ENCODE data around the gene SIX2. TPM values are rescaled to one million over a fixed set of nuclear protein-coding genes. Genes with fewer than 3 reads are reported as not detected.

SIX2 gene
- polyA plus RNA-seq, 1 experiment: 0.36 TPM

DNA sequence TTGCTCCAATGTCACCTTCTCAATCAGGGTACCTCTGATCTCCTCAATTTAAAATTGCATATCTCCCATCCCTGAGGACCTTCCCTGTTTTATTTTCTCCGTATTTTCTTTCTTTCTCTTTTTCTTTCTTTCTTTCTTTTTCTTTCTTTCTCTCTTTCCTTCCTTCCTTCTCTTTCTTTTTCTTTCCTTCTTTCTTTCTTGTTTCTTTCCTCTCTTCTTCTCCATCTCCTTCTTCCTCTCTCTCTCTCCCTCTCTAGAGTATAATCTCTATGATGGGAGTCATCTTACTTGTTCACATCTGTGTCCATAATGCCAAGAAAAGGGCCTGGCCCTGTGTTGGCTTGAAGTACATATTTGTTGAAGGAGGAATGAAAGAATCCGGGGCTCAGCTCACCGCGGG lies 21.3 kb upstream of the SIX2 start:
- Histone ChIP-seq H3K4me3 (ENCODE audit: low read depth, low read length) (no peak overlapping the region), H3K36me3 (ENCODE audit: control insufficient read depth, insufficient read depth, low read length) (no peaks in the 10 kb centered on the region), H3K27me3 (ENCODE audit: control insufficient read depth, insufficient read depth, low read length) (peaks cover 9% of the 10 kb centered on the region)
- no peak for DNase-seq (ENCODE audit: low read depth)
- TF ChIP-seq, protein P1, sequence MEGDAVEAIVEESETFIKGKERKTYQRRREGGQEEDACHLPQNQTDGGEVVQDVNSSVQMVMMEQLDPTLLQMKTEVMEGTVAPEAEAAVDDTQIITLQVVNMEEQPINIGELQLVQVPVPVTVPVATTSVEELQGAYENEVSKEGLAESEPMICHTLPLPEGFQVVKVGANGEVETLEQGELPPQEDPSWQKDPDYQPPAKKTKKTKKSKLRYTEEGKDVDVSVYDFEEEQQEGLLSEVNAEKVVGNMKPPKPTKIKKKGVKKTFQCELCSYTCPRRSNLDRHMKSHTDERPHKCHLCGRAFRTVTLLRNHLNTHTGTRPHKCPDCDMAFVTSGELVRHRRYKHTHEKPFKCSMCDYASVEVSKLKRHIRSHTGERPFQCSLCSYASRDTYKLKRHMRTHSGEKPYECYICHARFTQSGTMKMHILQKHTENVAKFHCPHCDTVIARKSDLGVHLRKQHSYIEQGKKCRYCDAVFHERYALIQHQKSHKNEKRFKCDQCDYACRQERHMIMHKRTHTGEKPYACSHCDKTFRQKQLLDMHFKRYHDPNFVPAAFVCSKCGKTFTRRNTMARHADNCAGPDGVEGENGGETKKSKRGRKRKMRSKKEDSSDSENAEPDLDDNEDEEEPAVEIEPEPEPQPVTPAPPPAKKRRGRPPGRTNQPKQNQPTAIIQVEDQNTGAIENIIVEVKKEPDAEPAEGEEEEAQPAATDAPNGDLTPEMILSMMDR (IDR thresholded peaks at IDR 0.05; ENCODE audit: insufficient read depth, low read depth, low read length): no peak
- CTCF ChIA-PET: no interaction called here
- POLR2A ChIA-PET: no interaction called here

DNA sequence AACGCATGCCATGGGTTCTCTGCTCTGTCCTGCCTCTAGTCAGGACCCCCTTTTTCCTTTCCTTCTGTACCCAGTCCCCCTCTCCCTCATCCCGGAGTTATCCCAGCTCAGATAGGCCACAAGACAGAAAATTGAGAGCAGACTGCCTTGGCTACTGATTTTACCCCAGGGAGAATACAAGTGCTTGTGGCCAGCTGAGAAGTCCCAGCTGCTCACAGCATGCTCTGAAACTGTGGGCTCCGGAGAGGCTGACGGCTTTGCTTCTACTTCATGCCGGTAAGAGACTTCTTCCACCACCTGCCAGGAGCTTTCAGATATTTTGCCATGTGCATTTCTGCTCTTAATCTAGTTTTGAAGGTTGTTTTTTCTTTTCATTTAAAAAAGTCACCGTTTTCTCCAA lies 20.0 kb upstream of the SIX2 start:
- H3K4me3 ChIP-seq (ENCODE audit: low read depth, low read length): no peak overlapping the region
- peaks cover 9% of the 10 kb centered on the region for H3K27me3 ChIP-seq (ENCODE audit: control insufficient read depth, insufficient read depth, low read length)
- TF ChIP-seq, protein P1 (IDR thresholded peaks at IDR 0.05; ENCODE audit: insufficient read depth, low read depth, low read length): no peak
- ChIA-PET POLR2A (no interaction called here), CTCF (interaction anchor here (0.8 to 1.7 kb wide), 6 partner anchors 10 to 466 kb away, joined by 3 to 5 read pairs (median 4); partner anchors contain the start of gene SIX2)
- no peaks in the 10 kb centered on the region for H3K36me3 ChIP-seq (ENCODE audit: control insufficient read depth, insufficient read depth, low read length)
- DNase-seq (ENCODE audit: low read depth): no peak

DNA sequence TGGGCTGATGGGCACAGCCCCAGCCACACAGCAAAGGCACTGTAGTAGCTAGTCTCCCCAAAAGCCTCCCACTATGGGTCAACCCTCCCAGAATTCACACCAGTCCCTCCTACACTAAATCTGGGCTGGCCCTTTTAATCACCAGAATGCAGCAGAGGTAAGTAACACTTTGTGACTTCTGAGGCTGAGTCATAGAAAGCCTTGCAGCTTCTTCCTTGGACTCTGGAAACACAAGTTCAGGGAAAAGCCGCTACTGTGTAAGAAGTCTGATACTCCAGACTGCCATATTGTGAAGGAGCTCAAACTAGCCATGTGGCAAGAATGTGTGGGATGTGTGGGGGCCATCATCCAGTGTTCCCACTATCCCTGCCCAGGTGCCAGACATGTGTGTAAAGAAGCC lies 19.0 kb upstream of the SIX2 start:
- TF ChIP-seq, protein P1 (IDR thresholded peaks at IDR 0.05; ENCODE audit: insufficient read depth, low read depth, low read length): no peak
- DNase-seq (ENCODE audit: low read depth): no peak
- Histone ChIP-seq H3K4me3 (ENCODE audit: low read depth, low read length) (no peak overlapping the region), H3K27me3 (ENCODE audit: control insufficient read depth, insufficient read depth, low read length) (peaks cover 8% of the 10 kb centered on the region), H3K36me3 (ENCODE audit: control insufficient read depth, insufficient read depth, low read length) (no peaks in the 10 kb centered on the region)
- ChIA-PET POLR2A (no interaction called here), CTCF (interaction anchor here (0.6 to 1.7 kb wide), 8 partner anchors 9 to 467 kb away, joined by 3 to 5 read pairs (median 4); partner anchors contain the start of gene SIX2)

DNA sequence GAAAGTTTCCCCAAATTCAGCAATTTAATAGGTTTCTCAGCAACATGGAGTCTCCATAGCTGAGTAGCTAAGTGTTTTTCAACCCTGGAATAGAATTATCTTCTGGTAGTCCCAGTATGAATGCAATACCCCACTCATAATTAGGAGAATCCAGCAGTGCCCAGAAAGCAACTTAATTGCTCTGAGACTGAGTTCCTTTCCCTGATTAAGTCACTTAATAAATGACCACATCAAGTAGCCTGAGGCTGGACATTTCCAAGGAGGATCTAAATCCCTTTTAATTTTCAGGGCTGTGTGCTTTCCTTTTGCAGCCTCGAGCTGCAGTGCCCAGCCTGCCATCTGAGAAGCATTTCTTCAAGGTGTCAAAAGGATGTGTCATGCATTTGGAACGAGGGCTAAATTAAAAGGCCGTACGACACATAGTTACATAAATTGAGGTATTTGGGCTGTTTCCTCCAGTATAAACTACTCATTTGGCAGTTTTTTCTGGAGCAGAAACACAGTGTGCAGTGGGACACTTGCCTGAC lies 17.7 kb upstream of the SIX2 start:
- ChIA-PET CTCF (interaction anchor here (1.2 to 1.3 kb wide), 2 partner anchors 13 to 46 kb away, joined by 3 to 4 read pairs; no protein-coding TSS in a partner anchor), POLR2A (no interaction called here)
- H3K27me3 ChIP-seq (ENCODE audit: control insufficient read depth, insufficient read depth, low read length): peaks cover 10% of the 10 kb centered on the region

DNA sequence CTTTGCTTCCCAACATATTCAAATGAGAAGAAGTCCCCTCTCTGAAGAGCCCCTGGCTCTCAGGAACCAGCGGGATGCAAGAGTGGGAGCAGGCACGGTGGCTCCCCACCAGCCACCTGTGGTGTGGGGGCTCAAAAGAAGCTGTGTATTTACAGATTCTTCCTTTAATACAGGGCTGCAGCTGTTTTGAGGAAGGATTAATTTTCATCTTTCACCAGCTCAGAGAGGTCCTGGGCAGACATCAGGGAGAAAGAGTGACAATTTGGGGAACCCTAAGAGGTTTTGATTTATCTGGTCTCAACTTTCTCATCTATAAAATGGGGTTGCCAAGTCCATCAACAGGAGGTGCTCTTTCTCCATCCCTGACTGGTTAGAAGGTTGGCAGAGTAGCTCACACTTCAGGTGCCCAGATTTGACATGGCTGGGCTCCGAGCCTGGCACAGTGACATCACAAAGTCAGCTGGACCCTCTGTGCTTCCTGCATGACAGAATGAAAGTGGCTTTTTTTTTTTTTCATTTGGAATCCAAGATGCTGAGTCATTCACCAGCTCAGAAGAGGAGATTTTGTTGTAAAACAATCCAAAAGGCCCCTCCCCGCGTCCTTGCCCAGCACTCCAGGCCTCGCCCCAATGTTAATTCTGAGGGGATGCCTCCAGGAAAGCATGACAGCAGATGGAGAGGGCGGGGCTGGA lies 15.5 kb upstream of the SIX2 start:
- no peaks in the 10 kb centered on the region for H3K36me3 ChIP-seq (ENCODE audit: control insufficient read depth, insufficient read depth, low read length)
- POLR2A ChIA-PET: interaction anchor here (0.6 to 0.9 kb wide), 3 partner anchors 127 to 279 kb away, joined by 3 to 21 read pairs (median 14); no protein-coding TSS in a partner anchor
- CTCF ChIA-PET: interaction anchor here (0.6 to 1.5 kb wide), 4 partner anchors 11 to 469 kb away, joined by 3 to 8 read pairs (median 4); no protein-coding TSS in a partner anchor
- DNase-seq (ENCODE audit: low read depth): peak; percentile 76
- H3K27me3 ChIP-seq (ENCODE audit: control insufficient read depth, insufficient read depth, low read length): peaks cover 7% of the 10 kb centered on the region
- TF ChIP-seq, protein P1 (IDR thresholded peaks at IDR 0.05; ENCODE audit: insufficient read depth, low read depth, low read length): no peak
- H3K4me3 ChIP-seq (ENCODE audit: low read depth, low read length): no peak overlapping the region

More for the DNA sequence above, 17.7 kb upstream of the SIX2 start:
- H3K4me3 ChIP-seq (ENCODE audit: low read depth, low read length): no peak overlapping the region
- no peak for DNase-seq (ENCODE audit: low read depth)
- no peaks in the 10 kb centered on the region for H3K36me3 ChIP-seq (ENCODE audit: control insufficient read depth, insufficient read depth, low read length)
- TF ChIP-seq, protein P1 (IDR thresholded peaks at IDR 0.05; ENCODE audit: insufficient read depth, low read depth, low read length): no peak
